Activated CD8-positive, alpha-beta memory T cell treated with anti-CD3 and anti-CD28 coated beads, Interleukin-2, amount 50 U/mL, for 24 hours (primary cell): ENCODE measurements around the gene BICRA.
A peak's percentile ranks its signal among the peaks of the same experiment; 100 is the strongest.
"Not testable (repeated sequence)": the region's sequence is repeated elsewhere in the genome, so short reads cannot be mapped to it uniquely, and the experiment has no call there.

Source experiments
- DNase-seq: peaks from one replicate; pipeline ENCODE4 v3.0.0-alpha.2; 2020; ENCODE audit errors: extremely low read depth

BICRA gene

DNA sequence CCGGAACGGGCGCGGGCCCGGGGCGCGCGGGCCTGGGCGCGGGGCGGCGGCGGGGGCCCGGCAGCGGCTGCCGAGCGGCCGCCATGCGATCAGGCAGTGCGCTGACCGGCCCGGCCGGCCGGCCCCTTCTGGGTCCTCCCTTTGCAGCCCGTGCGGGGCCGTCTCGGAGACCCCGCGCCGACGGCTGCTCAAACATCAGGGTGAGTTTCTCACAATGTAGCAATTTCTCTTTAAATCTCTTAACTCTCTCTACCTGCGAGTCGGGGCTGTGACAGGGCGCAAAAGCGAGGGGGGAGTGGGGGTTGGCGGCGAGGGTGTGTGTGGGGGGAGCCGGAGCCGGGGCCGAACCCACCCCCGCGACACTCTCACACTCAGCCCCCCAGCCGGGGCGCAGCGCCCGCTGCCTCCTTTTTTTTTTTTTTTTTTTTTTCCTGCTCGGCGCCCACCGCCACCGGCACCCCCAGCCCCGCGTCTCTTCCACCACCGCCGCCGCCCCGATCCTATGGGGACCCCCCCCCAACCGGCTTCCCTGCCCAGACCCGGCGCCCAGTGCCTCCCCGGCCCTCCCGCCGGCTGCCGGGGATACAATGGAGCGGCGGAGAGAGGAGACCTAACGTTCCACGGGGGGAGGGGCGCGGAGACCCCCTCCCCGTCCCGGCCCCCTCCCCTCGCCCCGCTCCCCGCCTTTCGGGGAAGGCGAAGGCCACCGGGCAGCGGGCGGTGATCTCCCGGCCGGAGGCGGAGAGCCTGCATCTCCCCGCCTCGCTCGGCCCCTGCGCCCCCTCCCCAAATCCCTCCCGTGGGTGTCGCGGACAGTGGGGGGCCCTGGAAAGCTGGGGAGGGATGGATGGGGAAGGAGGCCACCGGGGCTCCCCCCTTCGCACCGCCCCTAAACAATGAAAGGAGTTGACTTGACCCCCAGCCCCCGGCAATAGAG, at the start of gene BICRA:
TSS of gene BICRA (plus strand) at position 166 of the 937 bp plus-strand sequence. CDS start 64,441 bp downstream, outside the sequence.
- peak; percentile 36 for DNase-seq

DNA sequence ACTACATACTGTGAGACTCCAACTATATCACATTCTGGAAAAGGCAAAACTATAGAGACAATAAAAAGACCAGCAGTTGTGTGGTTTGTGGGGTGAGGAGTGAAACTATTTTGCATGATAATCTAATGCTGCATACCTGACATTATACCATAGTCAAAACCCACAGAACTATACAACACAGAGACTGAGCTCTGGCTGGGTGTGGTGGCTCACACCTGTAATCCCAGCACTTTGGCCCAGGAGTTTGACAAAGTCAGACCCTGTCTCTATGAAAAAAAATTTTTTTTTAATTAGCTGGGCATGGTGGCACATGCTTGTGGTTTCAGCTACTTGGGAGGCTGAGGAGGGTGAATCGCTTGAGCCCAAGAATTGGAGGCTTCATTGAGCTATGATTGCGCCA, 47.9 kb upstream of the BICRA start:
- DNase-seq, result no peak

GRCh38 chr19:47561440-47562057, 47.4 kb upstream of the BICRA start:
- no peak for DNase-seq

- DNase-seq, result no peak
These were observed 44.9 kb upstream of the BICRA start for GRCh38 chr19:47564081-47564480.

DNA sequence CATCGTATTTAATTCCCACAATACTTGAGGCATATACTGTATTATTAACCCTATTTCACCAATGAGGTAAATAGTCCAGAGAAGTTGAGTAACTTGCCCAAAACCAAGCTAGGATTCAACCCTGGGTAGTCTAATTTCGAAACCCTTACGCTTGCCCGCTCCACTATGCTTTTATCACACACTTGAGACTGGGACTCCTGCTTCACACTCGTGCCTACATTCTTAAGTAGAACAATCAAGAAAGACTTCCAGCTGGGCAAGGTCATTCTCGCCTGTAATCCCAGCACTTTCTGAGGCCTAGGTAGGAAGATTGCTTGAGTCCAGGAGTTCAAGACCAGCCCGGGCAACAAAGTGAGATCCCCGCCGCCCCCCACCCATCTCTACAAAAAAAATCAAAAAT, 39.6 kb upstream of the BICRA start:
- no peak for DNase-seq

GRCh38 chr19:47572635-47573034, 36.3 kb upstream of the BICRA start:
- DNase-seq, result no peak

DNA sequence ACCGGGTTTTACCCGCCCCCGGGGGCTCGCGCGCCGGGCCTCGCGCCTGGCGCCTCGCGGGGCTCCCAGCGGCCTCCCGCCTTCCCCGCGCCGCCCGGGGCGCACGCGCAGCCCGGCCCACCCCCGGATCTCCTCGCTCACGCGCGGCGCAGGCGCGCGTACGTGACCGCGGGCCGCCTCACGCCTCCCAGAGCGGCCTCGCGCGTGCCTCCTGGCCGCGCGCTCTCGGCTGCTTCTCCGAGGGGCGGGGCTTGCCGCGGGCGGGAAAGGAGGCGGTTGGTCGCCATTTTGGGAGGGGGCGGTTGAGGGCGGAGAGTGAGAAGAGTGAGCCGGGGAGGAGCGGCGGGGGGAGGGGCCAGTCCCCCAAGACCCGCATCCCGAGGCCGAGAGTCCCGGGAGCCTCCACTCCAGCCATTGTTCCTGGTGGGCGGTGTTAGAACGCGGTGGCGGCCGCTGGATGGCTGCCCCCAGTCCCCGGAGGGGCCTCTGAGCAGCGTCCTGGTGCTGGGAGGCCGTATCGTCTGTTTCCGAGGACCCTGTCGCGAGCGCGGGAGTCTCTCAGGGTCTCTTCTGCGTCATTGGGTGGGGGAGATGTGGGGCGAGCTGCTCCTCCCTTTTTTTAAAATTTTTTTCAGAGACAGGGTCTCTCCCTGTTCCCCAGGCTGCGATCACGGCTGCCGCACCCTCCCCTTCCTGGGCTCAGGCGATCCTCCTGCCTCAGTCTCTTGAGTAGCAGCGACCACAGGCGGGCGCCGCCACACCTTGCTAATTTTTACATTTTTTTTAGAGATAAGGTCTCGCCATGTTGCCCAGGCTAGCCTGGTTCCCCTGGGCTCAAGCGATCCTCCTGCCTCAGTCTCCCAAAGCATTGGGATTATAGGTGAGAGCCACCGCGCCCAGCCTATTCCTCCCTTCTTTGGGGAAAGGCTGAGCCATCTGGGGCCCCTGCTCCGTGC, 35.6 kb upstream of the BICRA start, which contains the start of gene ZNF541:
TSS of gene ZNF541 (minus strand) at position 78 of the 956 bp plus-strand sequence. CDS start 17,292 bp downstream, outside the sequence.
- DNase-seq, result peak; percentile 50

GRCh38 chr19:47580397-47580796, 28.5 kb upstream of the BICRA start:
- DNase-seq, result no peak

DNA sequence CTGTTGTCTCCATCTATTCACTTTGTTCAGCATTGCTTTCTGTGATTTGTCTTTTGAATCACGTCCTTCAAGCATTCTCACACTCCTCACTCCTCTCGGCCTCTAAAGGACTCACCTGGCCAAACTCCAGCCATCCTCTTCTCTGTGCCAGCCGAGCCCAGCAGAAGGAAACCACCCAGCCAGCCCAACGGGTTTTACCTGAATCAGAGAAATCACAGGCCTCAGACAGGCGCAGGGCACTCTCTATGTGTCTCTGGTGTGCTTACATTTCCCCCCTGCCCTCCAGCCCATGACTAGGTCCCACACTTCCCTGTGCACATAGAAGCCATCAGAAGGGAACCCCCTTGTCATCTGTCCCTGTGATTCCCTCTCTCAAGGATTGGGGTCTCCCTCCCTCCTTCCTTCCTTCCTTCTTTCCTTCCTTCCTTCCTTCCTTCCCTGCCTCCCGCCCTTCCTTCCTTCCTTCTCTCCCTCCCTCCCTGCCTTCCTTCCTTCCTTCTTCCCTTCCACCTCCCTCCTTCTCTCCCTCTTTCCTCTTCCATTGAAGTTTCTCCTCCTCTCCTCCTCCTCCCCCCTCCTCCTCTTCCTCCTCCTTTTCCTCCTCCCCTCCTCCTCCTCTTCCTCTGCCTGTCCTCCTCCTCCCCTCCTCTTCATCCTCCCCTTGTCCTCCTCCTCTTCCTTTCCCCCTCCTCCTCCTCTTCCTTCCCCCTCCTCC, 27.2 kb upstream of the BICRA start:
- DNase-seq, result no peak

- DNase-seq, result no peak
These were observed 26.5 kb upstream of the BICRA start for GRCh38 chr19:47582320-47582909.

DNA sequence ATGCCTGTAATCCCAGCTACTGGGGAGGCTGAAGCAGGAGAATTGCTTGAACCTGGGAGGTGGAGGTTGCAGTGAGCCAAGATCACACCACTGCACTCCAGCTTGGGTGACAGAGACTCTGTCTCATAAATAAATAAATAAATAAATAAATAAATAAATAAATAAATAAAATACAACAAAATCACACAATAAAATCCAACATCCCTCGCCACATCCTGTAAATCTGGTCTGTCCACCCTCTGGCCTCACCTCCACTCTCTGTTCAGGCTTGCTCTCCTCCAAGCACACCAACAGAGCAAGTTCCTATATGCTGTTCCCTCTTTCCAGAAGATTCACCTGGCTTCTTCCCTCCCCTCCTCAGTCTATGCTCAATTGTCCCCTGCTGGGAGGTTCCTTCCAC, 25.8 kb upstream of the BICRA start:
- not testable (repeated sequence) for DNase-seq

- no peak for DNase-seq
These were observed 21.6 kb upstream of the BICRA start for GRCh38 chr19:47587295-47587694.

DNA sequence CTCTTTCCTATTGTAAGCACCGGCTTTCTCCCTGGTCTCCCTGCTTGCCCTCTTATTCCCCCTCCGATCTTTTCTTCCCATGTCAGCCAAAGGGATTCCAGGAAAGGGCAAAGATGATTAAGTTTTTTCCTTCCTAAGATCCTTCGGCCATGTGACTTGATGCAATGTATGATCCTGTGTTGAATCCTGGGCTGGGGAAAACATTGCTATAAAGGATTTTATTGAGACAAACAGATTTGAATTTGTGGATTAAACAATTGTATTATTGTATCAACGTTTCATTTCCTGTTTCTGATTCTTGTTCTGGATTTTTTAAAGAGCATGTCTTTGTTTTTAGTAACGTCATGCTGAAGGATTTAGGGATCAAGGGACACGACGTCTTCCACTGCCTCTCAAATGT, 19.1 kb upstream of the BICRA start:
- DNase-seq, result no peak

DNA sequence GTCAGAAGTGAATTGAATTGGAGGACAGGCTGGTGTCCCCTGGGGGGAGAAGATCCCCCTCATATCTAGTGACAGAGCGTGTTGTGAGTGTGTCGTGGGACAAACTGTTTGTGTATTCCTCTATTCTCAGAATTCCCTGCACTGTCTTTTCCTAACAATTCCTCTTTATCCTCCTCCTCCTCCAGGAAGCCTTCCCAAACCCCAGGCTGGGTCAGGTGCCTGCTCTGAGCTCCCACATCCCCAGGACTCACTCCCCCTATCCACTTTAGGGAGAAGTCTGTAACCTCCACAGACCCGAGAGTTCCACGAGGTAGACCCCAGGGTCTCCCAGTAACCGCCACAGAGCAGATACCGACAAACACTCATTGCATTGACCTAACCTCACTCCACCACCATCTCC, 15.1 kb upstream of the BICRA start:
- DNase-seq, result no peak

- no peak for DNase-seq
These were observed 13.0 kb upstream of the BICRA start for GRCh38 chr19:47595944-47596343.

- no peak for DNase-seq
These were observed 10.3 kb upstream of the BICRA start for GRCh38 chr19:47598407-47599349.

- not testable (repeated sequence) for DNase-seq
These were observed 9.2 kb upstream of the BICRA start for GRCh38 chr19:47599671-47600245.

DNA sequence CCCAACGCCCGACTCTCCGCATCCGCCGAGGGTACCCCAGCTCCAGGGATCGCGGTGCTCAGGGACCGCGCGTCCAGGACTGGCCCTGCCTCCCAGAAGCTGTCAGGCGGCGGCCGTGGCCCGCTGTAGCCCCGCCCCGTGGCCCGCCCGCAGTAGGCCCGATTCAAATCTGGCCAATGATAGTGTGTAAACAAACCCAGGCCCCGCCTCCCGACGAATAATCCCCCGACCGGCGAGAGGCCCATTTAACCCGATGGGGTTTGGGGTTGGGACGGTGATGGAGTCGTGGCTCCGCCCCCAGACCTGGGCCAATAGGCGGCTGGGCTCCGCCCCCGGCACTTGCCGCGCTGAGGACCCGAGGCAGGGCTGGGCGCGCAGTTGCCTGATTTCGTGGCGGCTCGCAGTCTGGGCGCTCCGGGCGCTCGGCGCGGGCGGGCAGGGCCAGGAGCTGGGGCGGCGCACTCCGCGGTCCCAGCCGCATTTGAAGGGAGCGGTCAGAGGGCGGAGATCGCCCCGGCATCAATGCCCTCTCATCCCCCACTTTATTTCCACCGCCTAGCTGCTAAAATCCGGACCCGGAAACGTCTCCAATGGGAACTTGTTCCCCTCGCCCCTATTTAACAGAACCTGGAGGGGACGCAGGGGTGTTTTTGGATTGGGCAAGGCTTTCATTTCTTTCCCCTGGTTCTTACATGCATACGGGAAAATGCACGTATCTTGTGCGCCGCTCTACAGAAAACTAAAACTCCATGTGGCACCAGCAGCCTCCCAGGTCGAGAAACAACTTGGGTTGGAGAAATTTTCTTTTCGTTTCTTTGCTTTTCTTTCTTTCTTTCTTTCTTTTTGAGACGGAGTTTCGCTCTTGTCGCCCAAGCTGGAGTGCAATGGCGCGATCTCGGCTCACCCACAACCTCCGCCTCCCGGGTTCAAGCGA, 8.4 kb upstream of the BICRA start:
- DNase-seq, result peak; percentile 99
